Measurements from ENCODE around the gene ICE1. TPM values are rescaled to one million over a fixed set of nuclear protein-coding genes. Genes with fewer than 3 reads are reported as not detected.
A peak's percentile ranks its signal among the peaks of the same experiment; 100 is the strongest.

ICE1 gene
- total and polyA plus RNA-seq, 9 of the 15 experiments (the other 6 are each of a cell fraction or from before 2014, with no cell fraction given), result 4.9 to 47.4 (median 28.2) TPM

GRCh38 chr5:5409151-5409810 is 13.2 kb upstream of the ICE1 start (continued):
- no peak for TF ChIP-seq NR4A1 (CRISPR knock-in tag; IDR thresholded peaks at IDR 0.05)
- peak; percentile 85; the same call in 1 of the 2 replicates for TF ChIP-seq NR4A1 (tag; IDR thresholded peaks at IDR 0.05)
- TF ChIP-seq ARID1B (IDR thresholded peaks at IDR 0.05), result peak; percentile 23; the same call in 1 of the 2 replicates
- peak; percentile 87; the same call in 1 of the 2 replicates for TF ChIP-seq BACH1 (tag; IDR thresholded peaks at IDR 0.05)
- peak; percentile 71 for TF ChIP-seq MAFK (IDR thresholded peaks at IDR 0.05; ENCODE audit: low read length)
- TF ChIP-seq FOXK2 (conservative IDR thresholded peaks at IDR 0.05 in 1 of 2, IDR thresholded peaks at IDR 0.05 in 1 of 2; ENCODE audit: low read depth in 2 of 2), result peak; percentile 49 to 55; a peak in 2 of 4 replicates
- no peak for TF ChIP-seq TBL1XR1 (IDR thresholded peaks at IDR 0.05; ENCODE audit: low read length in 2 of 2)
- TF ChIP-seq CBX5 (IDR thresholded peaks at IDR 0.05; ENCODE audit: borderline replicate concordance, low read depth), result peak; percentile 67; the same call in 1 of the 2 replicates
- peak in 1 of 2 experiments; percentile 51; a peak in 1 of 4 replicates for TF ChIP-seq ZNF639 (CRISPR knock-in tag; conservative IDR thresholded peaks at IDR 0.05 in 1 of 2, IDR thresholded peaks at IDR 0.05 in 1 of 2)
- peak; percentile 73 for TF ChIP-seq MAFF (IDR thresholded peaks at IDR 0.05; ENCODE audit: low read length)
- TF ChIP-seq BCL6 (CRISPR knock-in tag; IDR thresholded peaks at IDR 0.05), result no peak
- no peak for TF ChIP-seq HNRNPK (IDR thresholded peaks at IDR 0.05; ENCODE audit: low read depth, low read length, poor library complexity, severe bottlenecking)
- no peak for TF ChIP-seq DPF2 (IDR thresholded peaks at IDR 0.05)
- TF ChIP-seq NR2C1 (IDR thresholded peaks at IDR 0.05), result no peak
- TF ChIP-seq NR2C1 (tag; IDR thresholded peaks at IDR 0.05), result peak; percentile 51; the same call in 1 of the 2 replicates
- TF ChIP-seq ATF4 (CRISPR knock-in tag; IDR thresholded peaks at IDR 0.05), result 0 out of 2 replicates have a peak, but pooled peaks have one; percentile 22
- TF ChIP-seq ZFP36 (IDR thresholded peaks at IDR 0.05; ENCODE audit: low read depth, low read length, partially characterized antibody), result peak; percentile 57
- peak; percentile 35; the same call in 1 of the 2 replicates for TF ChIP-seq ZNF354B (CRISPR knock-in tag; IDR thresholded peaks at IDR 0.05)
- peak; percentile 60; the same call in 1 of the 2 replicates for TF ChIP-seq CUX1 (CRISPR knock-in tag; IDR thresholded peaks at IDR 0.05)
- TF ChIP-seq CEBPB (tag; IDR thresholded peaks at IDR 0.05), result peak; percentile 57
- TF ChIP-seq MEF2D (tag; conservative IDR thresholded peaks at IDR 0.05; ENCODE audit: low read depth), result 0 out of 2 replicates have a peak, but pooled peaks have one; percentile 23
- no peak for TF ChIP-seq PYGO2 (tag; IDR thresholded peaks at IDR 0.05)

Data from K562 (cell line).